Vagina (tissue), 2 donors: Measurements from ENCODE around the gene MEGF6.

Source experiments
- POLR2A ChIP-seq, 2 donors: fragments of 450-650 bp; IDR thresholded peaks; one replicate each; pipeline ENCODE4 v1.6.1; 2017; ENCODE audit warnings: antibody characterized with exemption in 2 of 2, mild to moderate bottlenecking in 2 of 2, moderate library complexity in 2 of 2
- TF ChIP-seq, protein P1 (sequence below), 3 experiments: fragments of 450-650 bp in 2 of 3; fragments of 200-600 bp in 1 of 3; sonication (generic) in 1 of 3; IDR thresholded peaks; one replicate each; pipeline ENCODE4 v1.5.1; 2017 to 2019; ENCODE audit warnings: antibody characterized with exemption in 3 of 3, mild to moderate bottlenecking in 2 of 3, moderate library complexity in 2 of 3

DNA sequence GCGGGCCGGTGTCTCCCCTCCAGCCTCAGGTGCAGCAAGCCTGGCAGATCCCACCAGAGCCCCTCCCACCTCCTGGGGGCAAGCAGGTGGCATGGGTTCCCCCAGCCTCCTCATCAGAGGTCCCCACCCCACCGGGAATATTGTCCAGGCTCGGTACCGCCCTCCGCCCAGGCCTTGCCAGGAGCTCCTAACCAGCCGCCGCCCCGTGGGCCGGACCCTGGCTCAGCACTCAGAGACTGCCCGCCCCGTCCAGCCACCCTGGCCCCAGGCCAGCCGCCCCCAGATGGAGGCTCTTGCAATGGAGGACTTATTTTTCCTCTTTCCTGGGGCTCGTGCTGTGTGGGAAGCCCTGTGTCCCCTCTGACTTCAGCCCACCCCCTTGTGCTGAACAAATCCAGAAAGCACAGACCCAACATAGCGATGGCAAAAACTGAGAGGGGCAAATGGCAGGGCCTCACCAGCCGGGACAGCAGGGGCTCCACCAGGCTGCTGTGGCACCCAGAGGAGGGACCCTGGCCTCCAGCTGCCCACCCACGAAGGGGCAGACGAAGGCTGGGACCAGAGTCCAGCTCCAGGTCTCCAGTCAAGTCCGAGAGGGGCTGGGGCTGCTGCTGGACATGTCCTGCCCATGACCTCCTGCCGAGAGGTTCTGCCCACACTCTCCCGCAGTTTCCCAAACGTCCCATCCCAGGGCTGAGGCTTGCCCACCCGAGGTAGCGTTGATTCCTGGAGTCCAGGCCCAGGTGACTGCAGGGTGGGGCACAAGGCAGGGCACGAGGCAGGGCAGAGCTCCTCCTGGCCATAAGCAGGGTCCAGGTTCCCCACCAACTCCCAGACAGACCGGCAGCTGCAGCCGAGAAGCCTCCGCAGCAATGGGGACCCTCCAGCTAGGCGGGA, 7.5 kb downstream of the MEGF6 start:
- TF ChIP-seq, protein P1, sequence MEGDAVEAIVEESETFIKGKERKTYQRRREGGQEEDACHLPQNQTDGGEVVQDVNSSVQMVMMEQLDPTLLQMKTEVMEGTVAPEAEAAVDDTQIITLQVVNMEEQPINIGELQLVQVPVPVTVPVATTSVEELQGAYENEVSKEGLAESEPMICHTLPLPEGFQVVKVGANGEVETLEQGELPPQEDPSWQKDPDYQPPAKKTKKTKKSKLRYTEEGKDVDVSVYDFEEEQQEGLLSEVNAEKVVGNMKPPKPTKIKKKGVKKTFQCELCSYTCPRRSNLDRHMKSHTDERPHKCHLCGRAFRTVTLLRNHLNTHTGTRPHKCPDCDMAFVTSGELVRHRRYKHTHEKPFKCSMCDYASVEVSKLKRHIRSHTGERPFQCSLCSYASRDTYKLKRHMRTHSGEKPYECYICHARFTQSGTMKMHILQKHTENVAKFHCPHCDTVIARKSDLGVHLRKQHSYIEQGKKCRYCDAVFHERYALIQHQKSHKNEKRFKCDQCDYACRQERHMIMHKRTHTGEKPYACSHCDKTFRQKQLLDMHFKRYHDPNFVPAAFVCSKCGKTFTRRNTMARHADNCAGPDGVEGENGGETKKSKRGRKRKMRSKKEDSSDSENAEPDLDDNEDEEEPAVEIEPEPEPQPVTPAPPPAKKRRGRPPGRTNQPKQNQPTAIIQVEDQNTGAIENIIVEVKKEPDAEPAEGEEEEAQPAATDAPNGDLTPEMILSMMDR (IDR thresholded peaks at IDR 0.05), result no peak
- no peak for TF ChIP-seq POLR2A (IDR thresholded peaks at IDR 0.05)
